HepG2 (cell line): ENCODE results near the gene ABHD1. TPM values are rescaled to one million over a fixed set of nuclear protein-coding genes. Genes with fewer than 3 reads are reported as not detected.

ENCODE experiments used
- CHD2 ChIP-seq: IDR thresholded peaks from 2 replicates; pipeline ENCODE4 v1.6.1; 2011; ENCODE audit warnings: low read depth, low read length, improper control_type of control experiment
- FOXM1 ChIP-seq: sonication (generic); formaldehyde crosslinking; IDR thresholded peaks from 2 replicates; pipeline ENCODE4 v1.5.0; 2020; ENCODE audit warnings: missing genetic modification reagents
- HOXA5 ChIP-seq: sonication (generic); formaldehyde crosslinking; IDR thresholded peaks from 2 replicates; pipeline ENCODE4 v1.4.0; 2020; ENCODE audit warnings: missing genetic modification reagents
- KDM5B ChIP-seq: sonication (generic); formaldehyde crosslinking; IDR thresholded peaks from 2 replicates; pipeline ENCODE4 v1.4.0; 2020; ENCODE audit warnings: missing genetic modification reagents, mild to moderate bottlenecking, borderline replicate concordance
- MED8 ChIP-seq: sonication (generic); formaldehyde crosslinking; IDR thresholded peaks from 2 replicates; pipeline ENCODE4 v1.8.1; 2023; ENCODE audit warnings: mild to moderate bottlenecking, missing genetic modification reagents; ENCODE audit not compliant: insufficient replicate concordance
- NCOA2 ChIP-seq: sonication (generic); formaldehyde crosslinking; IDR thresholded peaks from 2 replicates; pipeline ENCODE4 v1.8.0; 2022; ENCODE audit warnings: inconsistent platforms
- PHF5A ChIP-seq: IDR thresholded peaks from one replicate; pipeline ENCODE4 v1.6.1; 2018; ENCODE audit warnings: low read depth, missing genetic modification reagents; ENCODE audit not compliant: unreplicated experiment
- POGZ ChIP-seq: sonication (generic); formaldehyde crosslinking; IDR thresholded peaks from 2 replicates; pipeline ENCODE4 v1.4.0; 2020; ENCODE audit warnings: mild to moderate bottlenecking, missing genetic modification reagents
- RFX3 ChIP-seq: IDR thresholded peaks from 2 replicates; pipeline ENCODE4 v1.6.1; 2016; ENCODE audit warnings: missing biosample characterization, missing genetic modification reagents
- RXRA ChIP-seq: sonication (generic); formaldehyde crosslinking; IDR thresholded peaks from 2 replicates; pipeline ENCODE4 v1.5.1; 2020; ENCODE audit warnings: missing genetic modification reagents
- ZEB1 ChIP-seq: IDR thresholded peaks from 2 replicates; pipeline ENCODE4 v1.6.1; 2012; ENCODE audit warnings: mild to moderate bottlenecking, low read depth, inconsistent platforms; ENCODE audit not compliant: insufficient replicate concordance
- ZFP36L1 ChIP-seq: sonication (generic); formaldehyde crosslinking; IDR thresholded peaks from 2 replicates; pipeline ENCODE4 v1.8.0; 2022; ENCODE audit warnings: mild to moderate bottlenecking, missing genetic modification reagents, moderate library complexity
- ZKSCAN8 ChIP-seq: IDR thresholded peaks from 2 replicates; pipeline ENCODE4 v1.6.1; 2016; ENCODE audit warnings: borderline replicate concordance, missing genetic modification reagents, missing compliant biosample characterization
- ZNF343 ChIP-seq: sonication (generic); formaldehyde crosslinking; IDR thresholded peaks from 2 replicates; pipeline ENCODE4 v1.4.0; 2020; ENCODE audit warnings: mild to moderate bottlenecking, missing genetic modification reagents
- ZNF383 ChIP-seq: sonication (generic); formaldehyde crosslinking; IDR thresholded peaks from 2 replicates; pipeline ENCODE4 v1.4.0; 2020; ENCODE audit warnings: missing genetic modification reagents, mild to moderate bottlenecking, borderline replicate concordance
- ZNF431 ChIP-seq: sonication (generic); formaldehyde crosslinking; IDR thresholded peaks from 2 replicates; pipeline ENCODE4 v1.9.0; 2022; ENCODE audit warnings: missing genetic modification reagents, low read depth, mild to moderate bottlenecking, borderline replicate concordance
- ZNF589 ChIP-seq: sonication (generic); formaldehyde crosslinking; conservative IDR thresholded peaks from 2 replicates; pipeline ENCODE4 v1.8.0; 2022; ENCODE audit warnings: mild to moderate bottlenecking, moderate library complexity, missing genetic modification reagents
- ZNF781 ChIP-seq: sonication (generic); formaldehyde crosslinking; IDR thresholded peaks from 2 replicates; pipeline ENCODE4 v1.5.1; 2020; ENCODE audit warnings: borderline replicate concordance, mild to moderate bottlenecking, missing genetic modification reagents; ENCODE audit errors: not compliant biosample characterization
- ZSCAN29 ChIP-seq: sonication (generic); formaldehyde crosslinking; conservative IDR thresholded peaks from 2 replicates; pipeline ENCODE4 v1.4.0; 2020; ENCODE audit warnings: mild to moderate bottlenecking, missing genetic modification reagents
- polyA plus RNA-seq, 8 experiments: library from polyadenylated mRNA; depleted of rRNA in 3 of 8; stranded (reverse) in 7 of 8; unstranded in 1 of 8; fragments of >200 nt; fragmentation: Illumina TruSeq in 4 of 8; extraction: Trizol in 4 of 8; gene quantifications; 2 replicates each; pipeline versions ENCODE4 v1.2.1 to v1.2.3, GENCODE V29; 2011 to 2016; ENCODE audit warnings: low read depth in 4 of 8, missing spikeins in 1 of 8, mixed read lengths in 1 of 8; ENCODE audit not compliant: insufficient read depth in 1 of 8
- total RNA-seq, 5 experiments: library from RNA; depleted of rRNA; stranded (reverse); fragments of >200 nt; fragmentation: Illumina TruSeq; extraction: Trizol; gene quantifications; 2 replicates each; pipeline ENCODE4 v1.2.3, GENCODE V29; 2016; ENCODE audit warnings: low read depth in 1 of 5
- TF ChIP-seq, protein P1 (sequence below): fragments of 450-650 bp; IDR thresholded peaks from 2 replicates; pipeline ENCODE4 v1.6.1; 2017; ENCODE audit warnings: mild to moderate bottlenecking
- TF ChIP-seq, protein P2 (sequence below): IDR thresholded peaks from 2 replicates; pipeline ENCODE4 v1.6.1; 2018; ENCODE audit warnings: missing genetic modification reagents
- TF ChIP-seq, protein P3 (sequence below): sonication (generic); formaldehyde crosslinking; IDR thresholded peaks from 2 replicates; pipeline ENCODE4 v1.4.0; 2020; ENCODE audit warnings: missing genetic modification reagents, mild to moderate bottlenecking, borderline replicate concordance

ABHD1 gene
- total and polyA plus RNA-seq, 2 of the 13 experiments (the other 11 are each of a cell fraction or from before 2014, with no cell fraction given), result 0.04 to 0.81 TPM

DNA sequence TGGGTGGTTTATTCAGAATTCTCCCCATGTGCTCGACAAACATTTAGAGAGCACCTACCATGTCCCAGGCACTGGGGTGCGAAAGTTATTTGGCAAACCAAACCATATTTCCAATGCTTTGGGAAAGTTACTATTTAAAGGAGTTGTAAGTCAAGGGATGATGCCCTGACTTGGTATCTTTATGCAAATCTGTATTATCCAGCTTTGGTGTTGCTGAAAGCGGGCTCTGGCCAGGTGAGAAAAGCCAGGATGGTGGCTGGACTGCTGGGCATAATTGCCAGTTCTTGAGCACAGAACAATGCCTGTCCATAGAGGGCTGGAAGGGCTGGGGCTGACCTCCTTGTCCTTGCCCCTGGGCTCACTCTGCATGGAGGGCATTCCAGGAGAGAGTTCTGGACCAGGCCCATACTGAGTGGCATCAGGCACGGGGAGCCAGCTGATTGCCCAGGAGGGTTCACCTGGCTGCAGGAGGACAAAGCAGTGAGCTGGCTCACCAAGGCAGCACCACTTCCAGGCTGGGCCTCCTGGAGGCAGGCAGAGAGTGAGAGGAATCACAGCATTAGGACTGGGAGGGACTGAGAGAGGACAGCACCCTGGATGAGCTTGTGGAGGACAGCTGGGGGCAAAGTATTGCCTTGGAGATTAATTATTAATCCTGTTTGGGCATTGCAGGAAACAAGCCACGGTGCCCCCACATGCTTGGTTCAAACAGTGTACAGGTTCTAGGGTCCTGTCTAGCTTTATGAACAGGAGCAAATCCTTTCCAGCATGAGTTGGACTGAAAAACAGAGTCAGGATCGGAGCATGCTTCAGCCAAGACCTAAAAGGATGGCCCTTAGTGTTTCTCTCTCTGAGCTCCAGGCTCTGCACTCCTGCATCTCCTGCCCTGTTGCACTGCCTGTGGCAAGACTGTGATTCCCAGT lies 29.9 kb upstream of the ABHD1 start (continued):
- TF ChIP-seq, protein P1, sequence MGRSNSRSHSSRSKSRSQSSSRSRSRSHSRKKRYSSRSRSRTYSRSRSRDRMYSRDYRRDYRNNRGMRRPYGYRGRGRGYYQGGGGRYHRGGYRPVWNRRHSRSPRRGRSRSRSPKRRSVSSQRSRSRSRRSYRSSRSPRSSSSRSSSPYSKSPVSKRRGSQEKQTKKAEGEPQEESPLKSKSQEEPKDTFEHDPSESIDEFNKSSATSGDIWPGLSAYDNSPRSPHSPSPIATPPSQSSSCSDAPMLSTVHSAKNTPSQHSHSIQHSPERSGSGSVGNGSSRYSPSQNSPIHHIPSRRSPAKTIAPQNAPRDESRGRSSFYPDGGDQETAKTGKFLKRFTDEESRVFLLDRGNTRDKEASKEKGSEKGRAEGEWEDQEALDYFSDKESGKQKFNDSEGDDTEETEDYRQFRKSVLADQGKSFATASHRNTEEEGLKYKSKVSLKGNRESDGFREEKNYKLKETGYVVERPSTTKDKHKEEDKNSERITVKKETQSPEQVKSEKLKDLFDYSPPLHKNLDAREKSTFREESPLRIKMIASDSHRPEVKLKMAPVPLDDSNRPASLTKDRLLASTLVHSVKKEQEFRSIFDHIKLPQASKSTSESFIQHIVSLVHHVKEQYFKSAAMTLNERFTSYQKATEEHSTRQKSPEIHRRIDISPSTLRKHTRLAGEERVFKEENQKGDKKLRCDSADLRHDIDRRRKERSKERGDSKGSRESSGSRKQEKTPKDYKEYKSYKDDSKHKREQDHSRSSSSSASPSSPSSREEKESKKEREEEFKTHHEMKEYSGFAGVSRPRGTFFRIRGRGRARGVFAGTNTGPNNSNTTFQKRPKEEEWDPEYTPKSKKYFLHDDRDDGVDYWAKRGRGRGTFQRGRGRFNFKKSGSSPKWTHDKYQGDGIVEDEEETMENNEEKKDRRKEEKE, result no peak
- TF ChIP-seq MED8 (CRISPR knock-in tag) (no peak), FOXM1 (no peak), PHF5A (CRISPR knock-in tag) (peak; percentile 73), CHD2 (no peak), ZNF431 (CRISPR knock-in tag) (no peak; the same call in 1 of the 2 replicates), KDM5B (no peak; the same call in 1 of the 2 replicates), ZFP36L1 (CRISPR knock-in tag) (peak; percentile 60; the same call in 1 of the 2 replicates), ZNF781 (peak; percentile 31), ZNF383 (0 out of 2 replicates have a peak, but pooled peaks have one; percentile 65), POGZ (no peak), NCOA2 (peak; percentile 70), ZNF589 (CRISPR knock-in tag) (peak; percentile 44; the same call in 1 of the 2 replicates), RXRA (CRISPR knock-in tag) (peak; percentile 74; the same call in 1 of the 2 replicates), ZKSCAN8 (CRISPR knock-in tag) (no peak), ZNF343 (CRISPR knock-in tag) (peak; percentile 71; the same call in 1 of the 2 replicates), HOXA5 (CRISPR knock-in tag) (peak; percentile 73; the same call in 1 of the 2 replicates), RFX3 (no peak), ZEB1 (no peak), ZSCAN29 (CRISPR knock-in tag) (peak; percentile 82)
- TF ChIP-seq, protein P2, sequence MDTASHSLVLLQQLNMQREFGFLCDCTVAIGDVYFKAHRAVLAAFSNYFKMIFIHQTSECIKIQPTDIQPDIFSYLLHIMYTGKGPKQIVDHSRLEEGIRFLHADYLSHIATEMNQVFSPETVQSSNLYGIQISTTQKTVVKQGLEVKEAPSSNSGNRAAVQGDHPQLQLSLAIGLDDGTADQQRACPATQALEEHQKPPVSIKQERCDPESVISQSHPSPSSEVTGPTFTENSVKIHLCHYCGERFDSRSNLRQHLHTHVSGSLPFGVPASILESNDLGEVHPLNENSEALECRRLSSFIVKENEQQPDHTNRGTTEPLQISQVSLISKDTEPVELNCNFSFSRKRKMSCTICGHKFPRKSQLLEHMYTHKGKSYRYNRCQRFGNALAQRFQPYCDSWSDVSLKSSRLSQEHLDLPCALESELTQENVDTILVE (CRISPR knock-in tag), result peak; percentile 60; the same call in 1 of the 2 replicates
- TF ChIP-seq, protein P3, sequence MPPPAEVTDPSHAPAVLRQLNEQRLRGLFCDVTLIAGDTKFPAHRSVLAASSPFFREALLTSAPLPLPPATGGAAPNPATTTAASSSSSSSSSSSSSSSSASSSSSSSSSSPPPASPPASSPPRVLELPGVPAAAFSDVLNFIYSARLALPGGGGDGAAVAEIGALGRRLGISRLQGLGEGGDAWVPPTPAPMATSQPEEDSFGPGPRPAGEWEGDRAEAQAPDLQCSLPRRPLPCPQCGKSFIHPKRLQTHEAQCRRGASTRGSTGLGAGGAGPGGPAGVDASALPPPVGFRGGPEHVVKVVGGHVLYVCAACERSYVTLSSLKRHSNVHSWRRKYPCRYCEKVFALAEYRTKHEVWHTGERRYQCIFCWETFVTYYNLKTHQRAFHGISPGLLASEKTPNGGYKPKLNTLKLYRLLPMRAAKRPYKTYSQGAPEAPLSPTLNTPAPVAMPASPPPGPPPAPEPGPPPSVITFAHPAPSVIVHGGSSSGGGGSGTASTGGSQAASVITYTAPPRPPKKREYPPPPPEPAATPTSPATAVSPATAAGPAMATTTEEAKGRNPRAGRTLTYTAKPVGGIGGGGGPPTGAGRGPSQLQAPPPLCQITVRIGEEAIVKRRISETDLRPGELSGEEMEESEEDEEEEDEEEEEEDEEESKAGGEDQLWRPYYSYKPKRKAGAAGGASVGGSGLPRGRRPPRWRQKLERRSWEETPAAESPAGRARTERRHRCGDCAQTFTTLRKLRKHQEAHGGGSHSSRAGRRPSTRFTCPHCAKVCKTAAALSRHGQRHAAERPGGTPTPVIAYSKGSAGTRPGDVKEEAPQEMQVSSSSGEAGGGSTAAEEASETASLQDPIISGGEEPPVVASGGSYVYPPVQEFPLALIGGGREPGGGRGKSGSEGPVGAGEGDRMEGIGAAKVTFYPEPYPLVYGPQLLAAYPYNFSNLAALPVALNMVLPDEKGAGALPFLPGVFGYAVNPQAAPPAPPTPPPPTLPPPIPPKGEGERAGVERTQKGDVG, result no peak; the same call in 1 of the 2 replicates
